SHP77 (cell line): Measurements from ENCODE around the gene TAF9B.
"Not testable (repeated sequence)": the region's sequence is repeated elsewhere in the genome, so short reads cannot be mapped to it uniquely, and the experiment has no call there.

Experiments
- DNase-seq, 2 experiments: peaks; one replicate each; lab custom pipeline; 2025; lab: John Stamatoyannopoulos, UW

Gene TAF9B

GRCh38 chrX:78139160-78140123, at the start of gene TAF9B:
TAF9B (minus strand) TSS chrX:78139650; CDS start chrX:78139611, 39 bp downstream.
- DNase-seq: peak; percentile 42 to 81

- DNase-seq: no peak
These were observed 43.4 kb upstream of the TAF9B start for GRCh38 chrX:78182881-78183280.

- DNase-seq: no peak
These were observed 41.9 kb upstream of the TAF9B start for GRCh38 chrX:78181307-78181706.

- DNase-seq: no peak
These were observed 28.6 kb upstream of the TAF9B start for GRCh38 chrX:78168065-78168464.

GRCh38 chrX:78165425-78165824, 26.0 kb upstream of the TAF9B start:
- DNase-seq: no peak

GRCh38 chrX:78163175-78163574, 23.7 kb upstream of the TAF9B start:
- DNase-seq: not testable (repeated sequence)

- not testable (repeated sequence) for DNase-seq
These were observed 21.3 kb upstream of the TAF9B start for GRCh38 chrX:78160711-78161110.

GRCh38 chrX:78157846-78158245, 18.4 kb upstream of the TAF9B start:
- DNase-seq: not testable (repeated sequence)

GRCh38 chrX:78157373-78157772, 17.9 kb upstream of the TAF9B start:
- DNase-seq: not testable (repeated sequence)

- DNase-seq: not testable (repeated sequence)
These were observed 7.6 kb upstream of the TAF9B start for GRCh38 chrX:78147002-78147540.

- DNase-seq: no peak
These were observed 756 bp upstream of the TAF9B start for GRCh38 chrX:78140206-78140605.

GRCh38 chrX:78133238-78133960, 6.1 kb downstream of the TAF9B start:
- no peak for DNase-seq

GRCh38 chrX:78131117-78131516, 8.3 kb downstream of the TAF9B start:
- no peak for DNase-seq

GRCh38 chrX:78130396-78130795, 9.1 kb downstream of the TAF9B start:
- DNase-seq: no peak

GRCh38 chrX:78129714-78130113, 9.7 kb downstream of the TAF9B start:
- DNase-seq: no peak

GRCh38 chrX:78125781-78126180, 13.7 kb downstream of the TAF9B start:
- not testable (repeated sequence) for DNase-seq

GRCh38 chrX:78125148-78125547, 14.3 kb downstream of the TAF9B start:
- no peak for DNase-seq

GRCh38 chrX:78124307-78124706, 15.1 kb downstream of the TAF9B start:
- no peak for DNase-seq

GRCh38 chrX:78123190-78123589, 16.3 kb downstream of the TAF9B start:
- DNase-seq: no peak

GRCh38 chrX:78119521-78120227, 19.8 kb downstream of the TAF9B start:
- peak in 1 of 2 experiments; percentile 5 for DNase-seq

- no peak for DNase-seq
These were observed 20.8 kb downstream of the TAF9B start for GRCh38 chrX:78118628-78119027.

- no peak for DNase-seq
These were observed 22.7 kb downstream of the TAF9B start for GRCh38 chrX:78116766-78117165.
